Smooth muscle cell (in vitro differentiated cells): ENCODE measurements around the gene RELT. TPM values are rescaled to one million over a fixed set of nuclear protein-coding genes. Genes with fewer than 3 reads are reported as not detected.

Source experiments
- DNase-seq: peaks from one replicate; lab custom pipeline; 2025; ENCODE audit not compliant: unreplicated experiment; lab: John Stamatoyannopoulos, UW
- H2AFZ ChIP-seq: fragments of 200-600 bp; sonication (generic); 2 replicates; pipeline ENCODE4 v1.6.0; 2016; ENCODE audit warnings: antibody characterized with exemption, low read depth, mild to moderate bottlenecking
- H3F3A ChIP-seq: fragments of 200-600 bp; sonication (generic); 2 replicates; pipeline ENCODE4 v1.6.0; 2017; ENCODE audit warnings: antibody characterized with exemption, low read depth
- H3K27ac ChIP-seq: fragments of 200-600 bp; sonication (generic); 2 replicates; pipeline ENCODE4 v1.5.1; 2016; ENCODE audit warnings: low read depth, mild to moderate bottlenecking
- H3K27me3 ChIP-seq: fragments of 200-600 bp; sonication (generic); 2 replicates; pipeline ENCODE4 v1.6.1; 2016; ENCODE audit warnings: low read depth, mild to moderate bottlenecking
- H3K36me3 ChIP-seq: fragments of 200-600 bp; sonication (generic); 2 replicates; pipeline ENCODE4 v1.5.1; 2016; ENCODE audit warnings: low read depth
- H3K4me1 ChIP-seq: fragments of 200-600 bp; sonication (generic); 2 replicates; pipeline ENCODE4 v1.5.1; 2016; ENCODE audit warnings: low read depth
- H3K4me2 ChIP-seq: fragments of 200-600 bp; sonication (generic); 2 replicates; pipeline ENCODE4 v1.6.0; 2016; ENCODE audit warnings: mild to moderate bottlenecking
- H3K4me3 ChIP-seq: fragments of 200-600 bp; sonication (generic); 2 replicates; pipeline ENCODE4 v1.5.1; 2016; ENCODE audit warnings: mild to moderate bottlenecking
- H3K79me2 ChIP-seq: fragments of 200-600 bp; sonication (generic); 2 replicates; pipeline ENCODE4 v1.6.0; 2016; ENCODE audit warnings: low read depth, mild to moderate bottlenecking
- H3K9ac ChIP-seq: fragments of 200-600 bp; sonication (generic); 2 replicates; pipeline ENCODE4 v1.6.0; 2016; ENCODE audit warnings: low read depth
- H3K9me3 ChIP-seq: fragments of 200-600 bp; sonication (generic); replicated peaks from 2 replicates; pipeline ENCODE4 v1.5.1; 2016; ENCODE audit warnings: low read depth
- H4K20me1 ChIP-seq: fragments of 200-600 bp; sonication (generic); 2 replicates; pipeline ENCODE4 v1.6.0; 2016; ENCODE audit warnings: low read depth
- CTCF ChIP-seq: fragments of 200-600 bp; sonication (generic); IDR thresholded peaks from 2 replicates; pipeline ENCODE4 v1.5.1; 2017; ENCODE audit warnings: borderline replicate concordance, mild to moderate bottlenecking, antibody characterized with exemption; ENCODE audit not compliant: insufficient read depth, poor library complexity, severe bottlenecking
- WGBS: methylation state at CpG from one replicate; pipeline ENCODE4 v1.1.7; 2016; ENCODE audit warnings: low lambda C conversion rate; 5-methylcytosine and 5-hydroxymethylcytosine counted together
- polyA plus RNA-seq: library from polyadenylated mRNA; unstranded; fragments of >200 nt; fragmentation: Nextera tagmentation; extraction: Ambion mirVana; gene quantifications from 2 replicates; pipeline ENCODE4 v1.2.1, GENCODE V29; 2016
- total RNA-seq: library from RNA; depleted of rRNA; stranded (reverse); fragments of >200 nt; gene quantifications from 2 replicates; pipeline ENCODE4 v1.2.3, GENCODE V29; 2014

The RELT gene
- total and polyA plus RNA-seq, 2 experiments from 2014 or later = 4.3 to 5.5 TPM

DNA sequence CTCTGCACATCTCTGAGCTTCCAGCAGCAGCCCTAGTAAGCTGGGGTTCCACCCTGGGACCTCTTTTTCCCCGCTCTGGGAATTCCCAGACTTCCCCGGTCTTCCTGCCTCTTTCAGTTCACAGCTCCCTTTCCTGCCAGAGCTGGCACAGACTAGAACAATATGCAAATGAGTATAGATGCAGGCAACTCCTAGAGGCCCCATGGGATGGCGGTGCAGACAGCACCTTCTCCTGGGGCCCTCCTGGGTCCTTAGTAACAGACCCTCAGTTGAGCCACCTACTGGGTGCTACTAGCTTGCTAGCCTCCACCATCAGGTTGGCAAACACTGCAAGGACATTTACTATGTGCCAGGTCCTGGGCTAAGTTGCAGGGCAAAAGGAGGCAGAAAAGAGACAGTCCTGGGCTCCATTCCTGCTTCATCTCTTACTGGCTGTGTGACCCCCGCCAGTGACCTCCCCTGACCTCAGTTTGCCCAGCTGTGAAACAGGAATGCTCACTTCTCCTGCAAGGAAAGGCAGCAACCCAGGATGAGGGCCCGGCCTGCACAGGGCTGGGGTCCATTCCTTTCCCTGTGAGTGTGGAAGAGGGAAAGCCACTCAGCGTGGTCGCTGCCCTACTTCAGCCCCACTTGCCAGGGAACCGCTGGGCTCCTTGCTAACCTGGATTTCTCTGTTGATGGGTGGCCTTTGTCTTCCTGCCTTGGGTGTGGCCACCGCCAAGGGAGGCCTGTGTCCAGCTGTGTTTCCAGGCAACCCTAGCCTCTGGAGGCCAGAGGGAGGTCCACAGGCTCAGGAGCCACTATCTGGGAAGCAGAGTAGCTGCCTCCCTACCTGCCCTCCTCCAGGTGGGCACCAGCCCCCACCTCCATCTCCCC is 7.3 kb downstream of the RELT start:
- Histone ChIP-seq H2AFZ (no peak overlapping the region), H3K4me3 (no peak overlapping the region), H3K4me2 (no peak overlapping the region), H3K27me3 (no peaks in the 10 kb centered on the region), H3F3A (no peaks in the 10 kb centered on the region), H4K20me1 (peaks cover 89% of the 10 kb centered on the region), H3K4me1 (peaks cover 5% of the 10 kb centered on the region), H3K9me3 (no peaks in the 10 kb centered on the region), H3K36me3 (no peaks in the 10 kb centered on the region), H3K79me2 (peaks cover 24% of the 10 kb centered on the region), H3K9ac (no peak overlapping the region), H3K27ac (no peak overlapping the region)
- WGBS = 85% methylated on average over 9 of the region's 9 CpGs
- no peak for DNase-seq
- TF ChIP-seq CTCF = no peak

DNA sequence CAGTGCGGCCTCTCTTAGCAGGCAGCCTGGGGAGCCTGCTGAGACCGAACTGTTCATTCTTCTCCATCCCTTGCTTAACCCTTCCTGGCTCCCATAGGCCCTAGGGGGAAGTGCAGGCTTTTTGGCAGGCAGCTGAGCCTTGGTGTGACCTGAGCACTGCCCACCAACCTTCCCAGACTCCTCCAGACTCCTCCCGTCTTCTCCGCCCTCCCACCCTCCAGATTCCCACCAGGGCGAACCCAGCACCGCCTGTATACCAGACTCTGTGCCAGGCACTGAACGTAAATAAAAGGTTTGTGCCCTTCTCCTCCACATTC is 7.9 kb downstream of the RELT start:
- WGBS = 95% methylated on average over 7 of the region's 7 CpGs
- peaks cover 5% of the 10 kb centered on the region for H3K4me1 ChIP-seq
- no peak for TF ChIP-seq CTCF
- H3K4me2 ChIP-seq = no peak overlapping the region
- H3K36me3 ChIP-seq = no peaks in the 10 kb centered on the region
- no peak for DNase-seq
- H3F3A ChIP-seq = no peaks in the 10 kb centered on the region
- no peaks in the 10 kb centered on the region for H3K9me3 ChIP-seq
- no peak overlapping the region for H3K4me3 ChIP-seq
- H3K9ac ChIP-seq = no peak overlapping the region
- peaks cover 91% of the 10 kb centered on the region for H4K20me1 ChIP-seq
- no peak overlapping the region for H2AFZ ChIP-seq
- no peaks in the 10 kb centered on the region for H3K27me3 ChIP-seq
- H3K79me2 ChIP-seq = peaks cover 23% of the 10 kb centered on the region
- H3K27ac ChIP-seq = no peak overlapping the region

- H2AFZ ChIP-seq = no peak overlapping the region
- peaks cover 23% of the 10 kb centered on the region for H3K79me2 ChIP-seq
- H3K9me3 ChIP-seq = no peaks in the 10 kb centered on the region
- no peak overlapping the region for H3K4me3 ChIP-seq
- H3K27me3 ChIP-seq = no peaks in the 10 kb centered on the region
- H3K36me3 ChIP-seq = no peaks in the 10 kb centered on the region
- 97% methylated on average over 4 of the region's 4 CpGs for WGBS
- peaks cover 91% of the 10 kb centered on the region for H4K20me1 ChIP-seq
- no peak overlapping the region for H3K27ac ChIP-seq
- no peak overlapping the region for H3K9ac ChIP-seq
- H3F3A ChIP-seq = no peaks in the 10 kb centered on the region
- H3K4me1 ChIP-seq = peaks cover 5% of the 10 kb centered on the region
- H3K4me2 ChIP-seq = no peak overlapping the region
- no peak for DNase-seq
- TF ChIP-seq CTCF = no peak
These were observed 8.3 kb downstream of the RELT start for GRCh38 chr11:73384531-73384871.
